NOMO-1 treated with DMSO at 0.1 percent for 48 hours (cell line): ENCODE results near the gene GAA.

Experiments
- DNase-seq: peaks from one replicate; lab custom pipeline; 2025; ENCODE audit not compliant: unreplicated experiment; lab: John Stamatoyannopoulos, UW

GAA gene

DNA sequence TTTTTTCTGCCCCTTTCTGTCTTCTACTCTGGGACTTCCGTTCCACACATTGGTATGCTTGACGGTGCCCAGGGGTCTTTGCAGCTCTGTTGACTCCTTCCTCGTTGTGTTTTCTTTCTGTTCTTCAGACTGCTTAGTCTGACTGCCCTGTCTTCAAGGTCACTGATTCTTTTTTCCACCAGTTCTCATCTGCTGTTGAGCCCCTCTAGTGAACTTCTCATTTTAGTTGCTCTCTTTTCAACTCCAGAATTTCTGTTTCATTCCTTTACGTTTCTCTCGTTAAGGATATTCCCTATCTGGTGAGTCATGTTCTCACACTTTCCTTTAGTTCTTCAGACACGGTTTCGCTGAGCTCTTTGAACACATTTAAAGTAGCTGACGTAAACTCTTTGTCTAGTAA is 13.8 kb downstream of the GAA start:
- DNase-seq = no peak

DNA sequence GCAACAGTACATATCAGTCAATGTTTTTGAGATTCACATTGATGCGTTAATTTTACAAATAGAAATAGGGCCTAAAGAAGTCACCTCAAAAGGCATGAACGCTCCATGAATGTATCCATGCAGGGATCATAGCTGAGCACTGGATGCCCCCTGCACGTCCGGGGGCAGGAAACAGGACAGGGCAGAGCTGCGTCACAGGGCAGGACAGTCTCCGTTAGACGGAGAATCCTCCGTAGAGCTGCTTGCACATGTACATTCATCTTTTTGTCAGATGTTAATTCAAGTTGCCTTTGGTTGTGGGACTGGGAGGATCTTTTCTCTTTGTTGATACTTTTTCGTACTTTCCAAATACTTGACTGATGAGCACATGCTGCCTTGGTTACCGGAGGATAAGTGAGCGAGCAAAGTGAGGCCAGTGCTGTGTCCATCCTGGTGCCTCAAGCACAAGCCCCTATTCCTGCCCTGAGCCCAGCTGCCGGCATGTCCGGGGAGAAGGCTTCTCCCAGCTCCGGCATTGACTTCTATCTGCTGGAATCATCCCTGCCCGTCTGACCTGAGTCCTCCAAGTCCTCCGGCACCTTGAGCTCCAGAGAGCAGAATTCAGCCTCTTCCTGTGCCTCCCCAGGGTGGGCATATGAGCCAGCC is 15.0 kb downstream of the GAA start:
- DNase-seq = no peak

DNA sequence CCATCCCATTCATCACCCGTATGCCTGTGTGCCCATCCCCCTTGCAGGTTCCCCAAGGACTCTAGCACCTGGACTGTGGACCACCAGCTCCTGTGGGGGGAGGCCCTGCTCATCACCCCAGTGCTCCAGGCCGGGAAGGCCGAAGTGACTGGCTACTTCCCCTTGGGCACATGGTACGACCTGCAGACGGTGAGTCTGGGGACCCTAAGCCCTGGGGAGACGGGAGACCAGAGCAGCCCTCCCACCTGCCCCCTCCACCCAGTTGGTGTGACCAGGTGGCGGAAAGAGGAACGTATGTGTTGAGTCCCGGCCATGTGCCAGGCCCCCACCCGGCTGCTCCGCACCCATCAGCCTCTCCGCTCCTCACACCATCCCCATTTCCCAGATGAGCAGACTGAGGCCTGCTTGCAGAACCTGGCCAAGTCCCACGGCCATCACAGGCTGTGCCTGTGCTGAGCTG is 15.6 kb downstream of the GAA start:
- no peak for DNase-seq

DNA sequence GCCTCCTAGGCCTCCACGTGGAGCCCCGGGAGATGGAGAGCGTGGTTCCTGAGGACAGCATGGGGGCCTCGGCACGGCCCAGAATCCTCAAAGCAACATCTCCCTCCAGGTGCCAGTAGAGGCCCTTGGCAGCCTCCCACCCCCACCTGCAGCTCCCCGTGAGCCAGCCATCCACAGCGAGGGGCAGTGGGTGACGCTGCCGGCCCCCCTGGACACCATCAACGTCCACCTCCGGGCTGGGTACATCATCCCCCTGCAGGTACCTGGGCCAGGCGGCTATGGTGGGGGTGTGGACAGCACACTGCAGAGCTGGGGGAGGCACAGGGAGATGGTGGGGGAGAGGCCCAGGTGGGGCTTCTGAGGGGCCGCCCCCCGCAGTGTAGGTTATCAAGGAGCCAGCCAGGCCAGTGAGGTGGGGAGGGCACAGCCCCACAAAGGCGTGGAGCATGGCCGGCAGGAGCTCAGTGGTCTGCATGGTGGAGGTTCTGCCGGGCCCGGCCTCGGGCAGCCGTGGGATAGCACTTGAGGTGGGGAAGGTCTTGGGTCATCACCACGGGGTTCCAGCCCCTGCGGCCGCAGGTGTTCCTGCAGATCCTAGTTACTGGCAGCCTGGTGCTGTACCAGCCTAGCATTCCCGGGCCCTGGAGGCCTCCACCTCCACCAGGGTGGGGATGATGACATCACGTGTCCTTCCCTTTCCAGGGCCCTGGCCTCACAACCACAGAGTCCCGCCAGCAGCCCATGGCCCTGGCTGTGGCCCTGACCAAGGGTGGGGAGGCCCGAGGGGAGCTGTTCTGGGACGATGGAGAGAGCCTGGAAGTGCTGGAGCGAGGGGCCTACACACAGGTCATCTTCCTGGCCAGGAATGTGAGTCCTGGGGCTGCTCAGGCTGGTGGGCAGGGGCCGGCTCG is 16.4 kb downstream of the GAA start:
- no peak for DNase-seq

DNA sequence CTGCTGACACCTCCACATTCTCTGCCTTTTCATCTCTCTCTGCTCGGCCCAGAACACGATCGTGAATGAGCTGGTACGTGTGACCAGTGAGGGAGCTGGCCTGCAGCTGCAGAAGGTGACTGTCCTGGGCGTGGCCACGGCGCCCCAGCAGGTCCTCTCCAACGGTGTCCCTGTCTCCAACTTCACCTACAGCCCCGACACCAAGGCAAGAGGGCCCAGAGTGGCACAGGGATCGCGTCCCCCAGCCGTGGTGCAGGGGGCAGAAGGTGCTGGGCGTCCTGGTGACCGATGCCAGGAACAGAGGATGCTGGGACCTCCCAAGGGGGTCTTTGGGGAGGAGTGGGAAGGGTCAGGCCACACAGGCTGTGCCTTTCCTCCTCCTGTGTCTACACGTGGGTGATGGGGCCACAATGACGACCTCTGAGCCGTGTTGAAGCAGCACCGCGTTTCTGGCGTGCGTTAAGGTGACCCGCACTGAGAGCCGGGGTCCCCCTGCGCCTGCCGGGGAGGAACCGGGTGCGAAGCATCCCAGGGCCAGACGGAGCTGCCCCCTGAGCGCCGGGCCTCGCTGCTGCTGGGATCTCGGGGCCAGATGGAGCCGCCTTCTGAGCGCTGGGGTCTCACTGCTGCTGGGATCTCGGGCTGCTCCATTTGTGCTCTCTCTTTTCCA is 17.4 kb downstream of the GAA start:
- DNase-seq = no peak

DNA sequence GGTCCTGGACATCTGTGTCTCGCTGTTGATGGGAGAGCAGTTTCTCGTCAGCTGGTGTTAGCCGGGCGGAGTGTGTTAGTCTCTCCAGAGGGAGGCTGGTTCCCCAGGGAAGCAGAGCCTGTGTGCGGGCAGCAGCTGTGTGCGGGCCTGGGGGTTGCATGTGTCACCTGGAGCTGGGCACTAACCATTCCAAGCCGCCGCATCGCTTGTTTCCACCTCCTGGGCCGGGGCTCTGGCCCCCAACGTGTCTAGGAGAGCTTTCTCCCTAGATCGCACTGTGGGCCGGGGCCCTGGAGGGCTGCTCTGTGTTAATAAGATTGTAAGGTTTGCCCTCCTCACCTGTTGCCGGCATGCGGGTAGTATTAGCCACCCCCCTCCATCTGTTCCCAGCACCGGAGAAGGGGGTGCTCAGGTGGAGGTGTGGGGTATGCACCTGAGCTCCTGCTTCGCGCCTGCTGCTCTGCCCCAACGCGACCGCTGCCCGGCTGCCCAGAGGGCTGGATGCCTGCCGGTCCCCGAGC is 17.9 kb downstream of the GAA start:
- DNase-seq = no peak

DNA sequence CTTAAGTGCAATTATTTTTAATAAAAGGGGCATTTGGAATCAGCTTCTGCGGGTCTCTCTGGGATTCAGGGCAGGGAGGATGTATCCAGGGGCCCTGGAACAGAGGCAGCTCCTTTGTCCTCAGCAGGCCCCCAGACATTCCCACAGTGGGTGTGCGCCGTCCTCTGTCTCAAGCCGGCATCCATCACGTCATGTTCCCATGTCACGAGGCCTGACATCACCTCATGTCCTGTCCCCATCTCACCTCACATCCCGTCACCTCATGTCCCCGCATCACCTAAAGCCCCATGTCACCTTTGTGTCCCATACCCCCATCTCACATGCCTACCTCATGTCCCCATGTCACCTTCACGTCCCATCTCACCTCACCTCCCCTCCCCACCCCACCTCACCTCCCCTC is 18.5 kb downstream of the GAA start:
- no peak for DNase-seq

DNA sequence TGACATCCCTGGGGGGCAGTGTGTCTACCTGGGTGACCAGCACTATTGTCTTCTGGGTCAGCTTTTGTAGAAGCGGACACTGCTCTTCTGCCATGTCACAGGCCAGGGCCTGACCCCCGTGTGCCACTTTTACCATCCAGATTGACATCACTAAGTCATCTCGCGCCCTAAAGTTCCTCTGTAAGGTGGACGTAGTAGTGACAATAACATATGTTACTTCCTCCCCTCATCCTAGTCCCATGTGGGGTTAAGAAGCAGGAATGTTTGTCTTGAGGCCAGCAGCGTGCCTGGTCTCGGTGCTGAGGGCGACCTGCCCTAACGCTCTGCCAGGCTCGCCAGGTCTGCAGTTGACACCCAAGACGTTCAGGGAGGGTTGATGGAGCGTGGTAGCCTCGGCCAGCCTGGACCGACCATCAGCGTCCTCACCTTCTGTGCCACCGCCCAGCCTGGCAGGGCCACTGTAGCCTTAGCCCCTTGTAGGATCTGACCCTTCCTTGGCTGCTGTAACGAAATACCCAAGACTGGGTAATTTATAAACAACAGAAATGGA is 20.7 kb downstream of the GAA start:
- no peak for DNase-seq

DNA sequence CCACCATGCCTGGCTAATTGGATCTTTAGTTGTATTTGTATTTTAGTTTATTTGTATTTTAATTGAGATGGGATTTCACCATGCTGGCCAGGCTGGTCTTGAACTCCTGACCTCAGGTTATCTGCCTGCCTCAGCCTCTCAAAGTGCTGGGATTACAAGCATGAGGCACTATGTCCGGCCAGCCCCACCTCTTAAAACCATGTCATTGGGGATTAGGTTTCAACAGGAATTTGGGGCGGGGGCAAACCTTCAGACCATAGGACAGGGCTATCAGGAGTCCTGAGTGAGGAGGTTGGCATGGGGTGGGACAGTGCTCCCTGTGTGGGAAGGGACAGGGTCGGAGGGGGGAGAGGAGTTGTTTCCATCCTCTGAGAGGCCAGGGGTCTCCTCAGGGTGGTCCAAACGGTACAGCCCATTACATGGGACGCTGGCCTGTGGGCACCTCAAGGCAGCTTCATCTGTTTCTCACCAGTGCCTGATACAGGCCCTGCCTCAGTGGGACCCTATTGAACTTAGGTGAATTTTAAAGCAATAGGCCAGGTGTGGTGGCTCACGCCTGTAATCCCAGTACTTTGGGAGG is 21.6 kb downstream of the GAA start:
- no peak for DNase-seq

DNA sequence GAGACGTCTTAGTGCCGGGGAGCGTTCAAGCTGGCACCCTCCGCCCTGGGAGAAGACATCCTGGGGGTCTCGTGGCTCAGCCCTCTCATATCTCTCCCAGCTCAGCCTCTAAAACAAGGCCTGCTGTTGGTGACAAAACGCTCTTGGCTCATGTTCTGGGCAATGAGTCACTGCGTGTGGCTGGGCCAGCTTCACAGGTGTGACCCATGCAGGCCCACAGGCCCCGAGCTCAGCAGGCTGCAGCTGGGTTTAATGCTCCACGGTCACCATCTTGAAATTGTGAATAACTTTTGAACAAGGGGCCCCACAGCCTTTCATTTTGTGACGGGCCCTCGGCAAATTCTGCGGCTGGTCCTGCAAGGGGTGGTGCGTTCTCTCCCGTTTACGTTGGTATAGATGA is 22.4 kb downstream of the GAA start:
- no peak for DNase-seq

DNA sequence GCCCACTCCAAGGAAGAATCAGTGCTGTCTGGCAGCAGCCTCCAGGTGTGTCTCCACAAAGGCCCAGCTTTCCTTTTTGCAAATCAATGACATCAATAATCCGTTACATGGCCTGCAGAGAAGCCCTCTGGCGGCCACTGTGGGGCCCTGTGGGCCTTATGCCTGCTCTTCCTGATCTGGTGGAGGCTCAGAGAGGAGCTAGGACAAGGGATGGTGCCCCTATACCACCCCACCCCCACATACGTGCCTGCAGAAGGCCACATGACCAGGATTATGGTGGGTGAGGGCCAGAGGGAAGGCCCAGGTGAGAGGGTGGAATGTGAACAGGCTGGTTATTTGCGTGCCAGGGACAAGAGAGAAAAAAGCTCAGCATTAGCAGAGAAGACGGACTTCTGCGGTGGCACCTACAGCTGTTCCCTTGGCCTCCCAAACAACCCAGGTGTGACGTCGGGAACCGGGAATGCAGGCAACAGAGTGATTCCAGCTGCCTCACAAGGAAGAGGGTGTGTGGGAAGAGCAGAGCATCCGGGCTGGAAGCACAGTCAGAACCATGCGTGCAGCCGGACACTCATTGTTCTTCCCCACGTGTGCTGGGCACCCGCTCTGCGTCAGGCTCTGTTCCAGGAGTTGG is 23.1 kb downstream of the GAA start:
- no peak for DNase-seq

DNA sequence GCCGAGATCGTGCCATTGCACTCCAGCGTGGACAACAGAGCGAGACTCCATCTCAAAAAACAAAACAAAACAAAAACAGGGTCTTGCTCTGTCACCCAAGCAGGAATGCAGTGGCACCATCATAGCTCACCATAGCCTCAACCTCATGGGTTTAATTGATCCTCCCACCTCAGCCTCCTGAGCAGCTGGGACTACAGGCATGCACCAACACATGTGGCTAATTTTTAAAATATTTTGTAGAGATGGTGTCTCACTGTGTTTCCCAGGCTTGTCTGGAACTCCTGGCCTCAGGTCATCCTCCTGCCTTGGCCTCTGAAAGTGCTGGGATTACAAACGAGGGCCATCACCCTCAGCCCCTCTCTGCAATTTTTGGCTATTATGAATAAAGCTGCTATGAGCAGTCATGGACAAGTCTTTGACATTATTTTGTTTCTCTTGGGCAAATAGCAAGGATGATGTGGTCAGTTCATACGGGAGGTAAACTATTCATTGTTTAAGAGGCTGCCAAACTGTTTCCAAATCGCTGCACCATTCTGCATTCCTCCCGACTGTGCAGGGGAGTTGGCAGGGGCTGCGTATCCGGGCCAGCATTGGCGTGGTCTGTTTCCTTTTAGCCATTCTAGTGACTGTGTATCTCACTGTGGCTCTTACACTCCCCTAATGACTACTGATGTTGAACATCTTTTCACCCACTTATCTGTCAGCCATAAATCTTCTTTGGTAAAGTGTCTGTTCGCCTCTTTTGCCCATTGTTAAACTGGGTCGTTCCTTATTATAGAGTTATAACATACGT is 24.5 kb downstream of the GAA start:
- no peak for DNase-seq

DNA sequence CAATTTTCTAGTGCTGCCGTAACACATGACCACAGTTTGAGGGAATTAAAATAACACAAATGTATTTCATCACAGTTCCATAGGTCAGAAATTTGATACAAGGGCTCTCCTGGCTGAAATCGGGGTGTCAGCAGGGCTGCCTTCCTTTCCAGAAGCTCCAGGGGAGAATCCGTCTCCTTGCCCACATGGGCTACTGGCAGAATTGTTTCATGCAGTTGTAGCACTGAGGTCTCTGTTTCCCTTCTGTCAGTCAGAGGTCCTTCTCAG is 25.0 kb downstream of the GAA start:
- no peak for DNase-seq

DNA sequence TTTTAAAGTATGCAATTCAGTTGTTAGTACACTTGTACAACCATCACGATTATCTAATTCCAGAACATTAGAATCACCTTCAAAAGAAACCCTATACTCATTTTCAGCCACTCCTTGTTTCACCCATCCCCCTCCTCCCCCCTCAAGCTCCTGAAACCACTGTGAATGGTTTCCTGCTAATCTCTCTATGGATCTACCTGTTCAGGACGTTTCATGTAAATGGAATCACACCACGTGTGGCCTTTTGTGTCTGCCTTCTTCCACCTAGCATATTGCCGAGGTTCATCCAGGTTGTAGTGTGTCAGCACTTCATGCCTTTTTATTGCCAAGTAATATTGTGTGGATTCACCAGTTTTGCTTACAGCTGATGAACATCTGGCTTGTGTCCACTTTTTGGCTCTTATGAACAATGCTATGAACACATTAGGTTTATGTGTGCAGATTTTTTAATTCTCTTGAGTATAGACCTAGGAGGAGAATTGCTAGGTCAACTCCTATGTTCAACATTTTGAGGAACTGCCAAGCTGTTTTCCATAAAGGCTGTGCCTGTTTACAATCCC is 27.7 kb downstream of the GAA start:
- DNase-seq = no peak

DNA sequence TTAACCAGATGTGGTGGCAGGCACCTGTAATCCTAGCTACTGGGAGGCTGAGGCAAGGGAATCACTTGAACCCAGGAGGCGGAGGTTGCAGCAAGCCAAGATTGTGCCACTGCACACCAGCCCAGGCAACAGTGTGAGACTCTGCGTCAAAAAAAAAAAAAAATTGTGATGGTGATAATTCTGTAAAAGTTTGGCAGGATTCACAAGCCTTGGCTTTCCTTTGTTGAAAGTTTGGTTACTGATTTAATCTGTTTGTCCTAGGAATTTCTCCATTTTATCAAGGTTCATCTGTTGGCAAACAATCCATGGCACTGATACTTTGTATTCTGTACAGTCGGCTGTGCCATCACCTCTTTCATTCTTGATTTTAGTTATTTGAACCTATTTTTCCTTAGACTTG is 29.6 kb downstream of the GAA start:
- no peak for DNase-seq

DNA sequence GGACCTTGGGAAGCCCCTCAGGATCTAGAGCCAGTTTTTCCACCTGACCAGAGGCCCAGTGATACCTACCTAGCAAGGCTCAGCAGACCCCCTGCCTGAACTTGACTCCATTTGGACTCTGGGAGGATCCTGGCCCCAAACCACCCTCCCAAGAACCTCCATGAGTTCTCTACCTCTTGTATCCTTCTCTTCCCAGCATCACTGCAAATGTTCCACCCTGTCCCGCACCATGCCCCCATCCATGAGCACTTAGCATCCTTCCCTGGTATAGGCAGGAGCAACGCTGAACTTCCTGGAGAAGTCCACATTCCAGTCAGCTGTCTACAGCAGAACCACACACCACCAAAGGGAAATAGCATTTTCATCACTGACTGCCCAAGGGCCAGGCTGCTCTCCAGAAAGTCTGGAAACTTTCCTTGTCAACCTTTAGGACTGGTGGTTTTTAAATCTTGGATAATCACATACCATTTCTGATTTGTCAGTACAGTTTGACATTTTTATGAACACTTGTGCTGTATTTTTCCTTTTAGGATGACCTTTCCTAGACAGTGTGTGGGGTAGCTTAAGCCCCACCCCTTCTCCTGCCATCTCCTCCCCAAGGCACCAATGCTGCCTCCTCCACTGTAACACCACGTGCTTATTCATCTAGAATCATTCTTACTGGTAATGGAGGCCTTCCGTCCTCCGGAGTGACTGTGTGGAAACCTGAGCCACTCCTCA is 31.7 kb downstream of the GAA start:
- no peak for DNase-seq

DNA sequence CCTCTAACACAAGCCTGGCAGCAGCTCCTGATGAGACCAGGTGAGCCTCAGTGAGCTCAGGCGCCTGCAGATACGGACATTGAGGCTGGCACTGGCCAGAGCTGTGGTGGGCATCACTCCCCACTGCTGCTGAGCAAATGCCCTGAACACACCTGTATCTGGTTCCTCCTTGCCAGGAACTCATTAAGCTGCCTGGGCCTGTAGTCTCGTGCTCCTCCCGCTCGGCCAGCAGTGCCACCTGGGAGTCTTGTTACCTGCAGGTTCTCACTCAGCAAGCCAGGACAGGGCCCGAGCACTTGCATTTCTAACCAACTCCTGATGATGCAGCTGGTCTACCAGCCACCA is 32.2 kb downstream of the GAA start:
- DNase-seq = no peak

DNA sequence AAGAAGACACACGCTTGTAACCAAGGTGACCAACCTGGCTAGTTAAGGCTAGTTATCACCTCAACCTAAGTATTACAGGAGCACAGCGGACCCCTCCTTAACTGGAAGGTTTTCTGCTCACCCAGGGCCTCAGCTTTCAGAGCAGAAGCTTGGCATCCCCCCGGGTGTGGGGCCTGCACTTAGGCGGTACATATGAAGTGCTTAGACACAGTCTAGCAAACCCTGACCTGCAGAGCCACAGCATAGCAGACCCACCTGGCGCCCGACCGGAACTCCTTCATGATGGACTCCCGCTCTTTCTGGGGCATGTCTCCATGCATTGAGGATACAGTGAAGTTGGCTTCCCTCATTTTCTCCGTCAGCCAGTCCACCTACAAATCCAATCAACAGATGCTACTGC is 35.8 kb downstream of the GAA start:
- no peak for DNase-seq

DNA sequence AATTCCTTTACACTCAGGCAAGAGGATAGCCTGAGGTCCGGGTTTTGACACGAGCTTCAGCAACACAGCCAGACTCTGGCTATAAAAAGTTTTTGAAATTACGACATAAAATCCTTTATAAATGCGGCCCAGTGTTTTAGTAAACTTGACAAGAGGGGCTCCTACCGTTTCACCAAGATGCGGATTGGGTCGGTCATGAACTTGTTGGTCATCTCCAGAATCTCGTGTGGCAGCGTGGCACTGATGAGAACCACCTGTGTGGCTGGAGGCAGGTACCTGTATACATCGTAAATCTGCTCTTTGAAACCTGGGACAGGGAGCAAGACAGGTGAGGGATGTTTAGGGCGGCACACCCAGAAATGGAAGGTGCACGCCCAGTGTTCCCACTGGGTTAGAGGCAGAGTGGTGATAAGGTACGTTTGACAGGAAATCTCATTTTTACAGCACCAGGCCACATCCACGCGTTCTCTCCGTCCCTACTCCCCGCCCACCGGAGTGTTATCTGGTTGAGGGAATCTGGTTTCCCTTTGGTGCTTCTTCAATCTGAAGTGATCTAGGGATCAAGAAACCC is 37.6 kb downstream of the GAA start:
- no peak for DNase-seq
